GM12864 (cell line): ENCODE results near the gene ZNF581.

Experiments used
- DNase-seq: peaks from one replicate; pipeline ENCODE4 v3.0.0-alpha.2; 2011; ENCODE audit warnings: low read depth
- H3K4me3 ChIP-seq: 2 replicates; pipeline ENCODE4 v1.5.1; 2011; ENCODE audit warnings: mild to moderate bottlenecking, low read depth, low read length, control low read depth
- CTCF ChIP-seq: IDR thresholded peaks from 2 replicates; pipeline ENCODE4 v1.5.1; 2011; ENCODE audit warnings: low read depth, mild to moderate bottlenecking, moderate library complexity, low read length, control low read depth, inconsistent platforms; ENCODE audit errors: missing control alignments

ZNF581 gene

DNA sequence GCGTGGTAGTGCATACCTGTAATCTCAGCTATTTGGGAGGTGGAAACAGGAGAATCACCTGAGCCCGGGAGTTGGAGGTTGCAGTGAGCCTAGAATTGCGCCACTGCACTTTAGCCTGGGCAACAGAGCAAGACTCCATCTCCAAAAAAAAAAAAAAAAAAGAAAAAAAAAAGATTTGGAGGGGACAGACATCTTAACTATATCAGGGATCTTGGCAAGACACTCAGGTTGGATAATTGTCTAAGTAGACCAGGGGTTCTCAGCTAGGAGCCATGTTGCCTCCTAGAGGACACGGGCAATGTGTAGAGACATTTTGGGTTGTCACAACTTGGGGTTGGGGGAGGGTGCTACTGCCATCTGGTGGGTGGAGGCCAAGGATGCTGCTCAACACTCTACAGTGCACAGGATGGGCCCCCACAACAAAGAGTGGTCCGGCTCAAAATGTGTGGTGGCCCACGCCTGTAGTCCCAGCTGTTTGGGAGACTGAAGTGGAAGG is 4.5 kb upstream of the ZNF581 start:
- H3K4me3 ChIP-seq: no peak overlapping the region
- peak; percentile 66 for TF ChIP-seq CTCF
- no peak for DNase-seq

DNA sequence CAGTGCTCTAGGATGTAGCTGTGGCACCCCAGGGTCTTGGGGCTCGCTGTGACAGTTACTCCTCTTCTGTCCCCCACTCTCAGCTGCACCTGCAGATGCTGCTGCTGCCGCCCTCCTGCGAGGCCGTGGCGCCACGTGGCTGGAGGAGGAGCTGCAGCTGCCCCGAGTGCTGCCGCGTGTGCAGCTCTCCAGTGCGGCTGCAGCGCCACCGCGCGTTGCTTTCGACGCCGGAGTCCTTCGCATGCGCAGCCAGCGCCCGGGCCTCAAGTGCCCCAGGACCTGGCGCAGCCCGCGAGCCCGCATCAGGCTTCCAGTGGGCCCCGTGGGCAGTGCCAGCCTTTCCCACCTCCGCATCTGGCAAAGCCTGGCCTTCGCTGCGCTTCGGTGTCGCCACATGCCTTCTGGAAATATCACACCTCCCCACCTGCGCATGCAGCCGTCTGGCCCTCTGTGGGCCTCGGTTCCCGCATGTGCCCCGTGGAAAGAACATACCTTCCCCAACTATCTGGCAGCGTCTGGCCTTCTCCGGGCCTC is 3.3 kb upstream of the ZNF581 start:
- DNase-seq: peak; percentile 67
- peak overlapping the region; percentile 71 for H3K4me3 ChIP-seq
- TF ChIP-seq CTCF: peak; percentile 75

- DNase-seq: no peak
- TF ChIP-seq CTCF: no peak
Measured at GRCh38 chr19:55640577-55641425, 2.6 kb upstream of the ZNF581 start, which contains the start of gene ZNF580. ZNF580 (plus strand) TSS chr19:55641002; CDS start chr19:55642509, 1,507 bp downstream.

DNA sequence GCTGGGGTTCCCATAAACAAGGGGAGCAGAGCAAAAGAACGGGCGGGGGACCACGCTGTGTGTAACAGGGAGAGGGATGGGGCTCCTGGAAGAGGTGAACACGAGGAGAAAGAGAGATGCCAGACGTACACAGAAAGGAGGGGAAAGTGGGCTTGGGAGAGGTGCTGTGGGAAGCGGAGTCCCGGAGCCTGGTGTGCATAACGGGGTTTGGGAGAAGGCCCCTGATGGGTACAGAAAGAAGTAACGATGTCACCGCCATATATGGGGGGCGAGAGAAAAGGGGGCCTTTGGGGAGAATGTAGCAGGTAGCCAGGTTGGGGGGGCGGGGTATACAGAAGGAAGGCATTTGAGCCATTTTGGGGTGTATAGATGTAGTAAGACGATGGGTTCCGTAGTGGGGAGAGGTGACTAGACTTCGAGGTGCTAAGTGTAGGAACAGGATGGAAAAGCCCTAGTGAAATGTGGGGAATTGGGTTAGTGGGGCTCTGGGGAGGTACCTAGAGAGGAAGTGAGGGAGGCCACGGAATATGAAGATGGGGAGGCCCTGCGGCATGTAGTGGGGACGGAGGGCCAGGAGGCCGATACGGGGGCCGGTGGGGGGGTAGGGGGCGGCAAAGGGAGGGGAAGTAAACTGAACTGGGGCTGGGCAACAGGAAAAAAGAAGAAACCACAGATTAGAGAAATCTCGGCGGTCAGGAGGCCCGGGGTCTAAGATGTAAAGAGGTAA is 1.9 kb upstream of the ZNF581 start:
- H3K4me3 ChIP-seq: peak overlapping the region; percentile 71
- DNase-seq: no peak
- TF ChIP-seq CTCF: no peak

More at GRCh38 chr19:55640577-55641425, 2.6 kb upstream of the ZNF581 start, which contains the start of gene ZNF580:
- H3K4me3 ChIP-seq: peak within 1 kb of the TSS; percentile 71

DNA sequence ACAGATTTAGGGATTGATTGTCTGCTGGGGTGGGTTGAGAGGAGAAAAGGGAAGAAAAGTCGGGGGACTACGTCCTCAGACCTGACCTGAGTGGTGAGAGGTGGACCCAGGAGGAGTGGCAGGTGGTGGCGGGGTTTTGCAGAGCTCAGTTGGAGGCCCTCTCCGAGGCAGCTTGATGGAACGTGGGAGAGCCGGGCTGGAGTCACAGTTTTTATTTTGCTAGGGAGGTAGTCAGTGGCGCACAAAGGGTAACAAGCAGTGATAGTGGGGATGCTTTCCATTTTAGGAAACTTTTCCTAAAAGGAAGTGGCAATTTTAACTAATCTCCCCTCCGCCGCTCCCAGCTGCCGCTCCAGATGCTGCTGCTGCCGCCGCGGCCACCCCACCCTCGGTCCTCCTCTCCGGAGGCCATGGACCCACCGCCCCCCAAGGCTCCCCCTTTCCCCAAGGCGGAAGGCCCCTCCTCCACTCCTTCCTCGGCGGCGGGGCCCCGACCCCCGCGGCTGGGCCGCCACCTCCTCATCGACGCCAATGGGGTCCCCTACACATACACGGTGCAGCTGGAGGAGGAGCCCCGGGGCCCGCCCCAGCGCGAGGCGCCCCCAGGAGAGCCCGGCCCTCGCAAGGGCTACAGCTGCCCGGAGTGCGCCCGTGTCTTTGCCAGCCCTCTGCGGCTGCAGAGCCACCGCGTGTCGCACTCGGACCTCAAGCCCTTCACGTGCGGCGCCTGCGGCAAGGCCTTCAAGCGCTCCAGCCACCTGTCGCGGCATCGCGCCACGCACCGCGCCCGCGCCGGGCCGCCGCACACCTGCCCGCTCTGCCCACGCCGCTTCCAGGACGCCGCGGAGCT is 1.1 kb upstream of the ZNF581 start:
- peak overlapping the region; percentile 71 for H3K4me3 ChIP-seq
- no peak for DNase-seq
- TF ChIP-seq CTCF: no peak

DNA sequence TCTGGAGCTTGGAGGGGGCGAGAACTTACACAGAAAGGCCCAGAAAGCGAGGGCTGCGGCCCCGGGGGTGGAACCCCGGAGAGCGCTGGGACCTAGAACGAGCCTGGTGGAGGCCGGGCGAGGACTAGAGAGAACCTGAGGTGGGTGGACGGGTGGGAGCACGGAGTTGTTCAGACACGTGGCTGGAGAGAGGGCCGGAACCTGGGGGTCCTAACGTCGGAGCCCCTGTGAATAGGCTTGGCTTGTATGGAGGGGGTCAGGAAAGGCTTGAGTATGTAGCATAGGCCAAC is 383 bp downstream of the ZNF581 start:
- no peak for TF ChIP-seq CTCF

More for the DNA sequence above, 383 bp downstream of the ZNF581 start:
- peak overlapping the region; percentile 71 for H3K4me3 ChIP-seq
- no peak for DNase-seq
